Sigmoid colon (tissue), 7 donors: Measurements from ENCODE around the gene RASSF4. TPM values are rescaled to one million over a fixed set of nuclear protein-coding genes. Genes with fewer than 3 reads are reported as not detected.

ENCODE experiments used
- DNase-seq: peaks from one replicate; pipeline ENCODE4 v3.0.0-alpha.2; 2019
- H3K27ac ChIP-seq, 4 donors: fragments of 200-600 bp; sonication (generic); one replicate each; pipeline ENCODE4 v1.5.1; 2016 to 2019; ENCODE audit warnings: mild to moderate bottlenecking in 1 of 4
- H3K27me3 ChIP-seq, 3 donors: fragments of 200-600 bp; sonication (generic); one replicate each; pipeline ENCODE4 v1.5.1; 2019; ENCODE audit warnings: mild to moderate bottlenecking in 1 of 3
- H3K36me3 ChIP-seq, 4 donors: fragments of 200-600 bp; sonication (generic); one replicate each; pipeline ENCODE4 v1.5.1; 2016 to 2019
- H3K4me1 ChIP-seq, 4 donors: fragments of 200-600 bp; sonication (generic); one replicate each; pipeline ENCODE4 v1.5.1; 2017 to 2019
- H3K4me3 ChIP-seq, 4 donors: fragments of 200-600 bp; sonication (generic); one replicate each; pipeline ENCODE4 v1.5.1; 2017 to 2019; ENCODE audit warnings: mild to moderate bottlenecking in 2 of 4, moderate library complexity in 1 of 4
- H3K9me3 ChIP-seq, 4 donors: fragments of 200-600 bp in 3 of 4; sonication (generic) in 3 of 4; one replicate each; pipeline versions ENCODE4 v1.5.1 to v1.6.1; 2013 to 2019
- CTCF ChIP-seq, 4 experiments: fragments of 450-650 bp in 3 of 4; fragments of 200-600 bp in 1 of 4; IDR thresholded peaks; one replicate each; pipeline ENCODE4 v1.5.1; 2016 to 2019; ENCODE audit warnings: antibody characterized with exemption in 4 of 4, mild to moderate bottlenecking in 3 of 4, moderate library complexity in 2 of 4
- EP300 ChIP-seq, 4 donors: sonication (generic); formaldehyde crosslinking; IDR thresholded peaks; one replicate each; pipeline ENCODE4 v1.6.1; 2017; ENCODE audit warnings: antibody characterized with exemption in 4 of 4
- POLR2A ChIP-seq, 2 donors: fragments of 450-650 bp; IDR thresholded peaks; one replicate each; pipeline ENCODE4 v1.6.1; 2016; ENCODE audit warnings: antibody characterized with exemption in 2 of 2, mild to moderate bottlenecking in 2 of 2, moderate library complexity in 2 of 2
- POLR2AphosphoS5 ChIP-seq, 4 donors: sonication (generic); formaldehyde crosslinking; IDR thresholded peaks; one replicate each; pipeline ENCODE4 v1.6.1; 2017; ENCODE audit warnings: antibody characterized with exemption in 4 of 4
- WGBS, 2 donors: extraction: QIAGEN DNeasy Blood & Tissue Kit; methylation state at CpG; one replicate each; pipeline ENCODE4 v1.1.7; 2013; 5-methylcytosine and 5-hydroxymethylcytosine counted together
- intact Hi-C: fragments of 100-400 bp; cut with DNase I; formaldehyde crosslinking; loops from one replicate; pipeline ENCODE4 v1.15.1; 2023
- polyA plus RNA-seq, 3 donors: library from polyadenylated mRNA; stranded (reverse); fragments of 200-250 nt; gene quantifications; one replicate each; pipeline ENCODE4 v1.2.3, GENCODE V29; 2013
- total RNA-seq, 4 donors: library from RNA; depleted of rRNA; stranded (reverse); fragments of >200 nt; gene quantifications; one replicate each; pipeline ENCODE4 v1.1.0, GENCODE V29; 2016
- donor health status: healthy with polysubstance abuse.
- donor health status: Bipolar disorder and iron deficiency.
- donor health status: healthy.

RASSF4 gene
- total and polyA plus RNA-seq, 7 donors, result 7.8 to 61.7 (median 23.2) TPM

DNA sequence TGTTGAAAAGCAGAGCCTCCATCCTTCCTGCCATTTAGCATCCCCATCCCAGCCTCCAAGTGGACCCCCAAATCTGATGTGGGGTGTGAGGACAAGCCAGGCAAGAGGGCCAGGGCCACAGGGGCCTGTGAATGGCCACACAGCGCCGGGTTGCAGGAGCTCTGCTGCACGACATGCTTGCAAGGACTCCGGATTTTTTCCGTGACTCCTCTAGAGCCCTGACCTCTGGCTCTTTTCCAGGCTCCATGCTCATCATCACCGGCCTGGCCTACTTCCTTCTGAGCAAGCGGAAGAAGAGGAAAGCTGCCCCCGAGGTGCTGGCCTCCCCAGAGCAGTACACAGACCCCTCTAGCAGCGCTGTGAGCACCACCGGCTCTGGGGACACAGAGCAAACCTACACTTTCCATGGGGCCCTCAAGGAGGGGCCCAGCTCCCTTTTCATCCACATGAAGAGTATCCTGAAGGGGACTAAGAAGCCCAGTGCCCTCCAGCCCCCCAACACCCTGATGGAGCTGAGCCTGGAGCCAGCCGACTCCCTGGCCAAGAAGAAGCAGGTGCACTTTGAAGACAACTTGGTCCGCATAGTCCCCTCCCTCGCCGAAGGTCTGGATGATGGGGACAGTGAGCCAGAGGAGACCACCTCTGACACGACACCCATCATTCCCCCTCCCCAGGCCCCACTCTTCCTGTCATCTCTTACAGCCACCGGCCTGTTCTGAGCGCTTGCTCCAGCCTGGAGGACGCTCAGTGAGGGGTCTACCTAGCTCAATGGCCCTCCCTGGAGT, 25.0 kb upstream of the RASSF4 start:
- peak overlapping the region; percentile 34 to 75 (median 57) for H3K27ac ChIP-seq
- no peaks in the 10 kb centered on the region for H3K27me3 ChIP-seq
- TF ChIP-seq EP300 (IDR thresholded peaks at IDR 0.05) (no peak), POLR2A (IDR thresholded peaks at IDR 0.05) (no peak), CTCF (IDR thresholded peaks at IDR 0.05) (no peak), POLR2AphosphoS5 (IDR thresholded peaks at IDR 0.05) (no peak)
- WGBS, 2 donors, result 85 to 93% methylated on average over 18 of the region's 18 CpGs
- intact Hi-C loops, result loop anchor here (2.0 kb wide), 1 partner anchor 24 kb away; the partner anchor contains the start of gene RASSF4
- no peaks in the 10 kb centered on the region for H3K9me3 ChIP-seq
- no peak overlapping the region for H3K4me3 ChIP-seq
- H3K4me1 ChIP-seq, result peaks cover 0 to 38% (median 28%) of the 10 kb centered on the region in 4 donors
- DNase-seq, result peak; percentile 62
- H3K36me3 ChIP-seq, result no peaks in the 10 kb centered on the region

- peak overlapping the region; percentile 34 to 75 (median 57) for H3K27ac ChIP-seq
- peaks cover 0 to 38% (median 28%) of the 10 kb centered on the region in 4 donors for H3K4me1 ChIP-seq
- DNase-seq, result peak; percentile 79
- H3K27me3 ChIP-seq, result no peaks in the 10 kb centered on the region
- intact Hi-C loops, result loop anchor here (2.0 kb wide), 1 partner anchor 23 kb away; the partner anchor contains the start of gene RASSF4
- WGBS, 2 donors, result 65 to 75% methylated on average over 9 of the region's 9 CpGs
- no peak overlapping the region for H3K4me3 ChIP-seq
- H3K9me3 ChIP-seq, result no peaks in the 10 kb centered on the region
- H3K36me3 ChIP-seq, result no peaks in the 10 kb centered on the region
- TF ChIP-seq EP300 (IDR thresholded peaks at IDR 0.05), result peak in 2 of 4 donors; percentile 22 to 46
- TF ChIP-seq POLR2AphosphoS5 (IDR thresholded peaks at IDR 0.05), result peak in 3 of 4 donors; percentile 64 to 71 (median 69)
- no peak for TF ChIP-seq CTCF (IDR thresholded peaks at IDR 0.05)
- no peak for TF ChIP-seq POLR2A (IDR thresholded peaks at IDR 0.05)
Observed at GRCh38 chr10:44935201-44935965, 24.2 kb upstream of the RASSF4 start.

- no peak for DNase-seq
- H3K4me3 ChIP-seq, result no peak overlapping the region
- peak overlapping the region; percentile 34 to 75 (median 57) for H3K27ac ChIP-seq
- no peaks in the 10 kb centered on the region for H3K36me3 ChIP-seq
- no peaks in the 10 kb centered on the region for H3K27me3 ChIP-seq
- no peaks in the 10 kb centered on the region for H3K9me3 ChIP-seq
- 35 to 49% methylated on average over 3 of the region's 3 CpGs for WGBS, 2 donors
- H3K4me1 ChIP-seq, result peaks cover 0 to 38% (median 28%) of the 10 kb centered on the region in 4 donors
- intact Hi-C loops, result loop anchor here (2.0 kb wide), 1 partner anchor 23 kb away; the partner anchor contains the start of gene RASSF4
- no peak for TF ChIP-seq CTCF (IDR thresholded peaks at IDR 0.05)
- TF ChIP-seq EP300 (IDR thresholded peaks at IDR 0.05), result no peak
- no peak for TF ChIP-seq POLR2A (IDR thresholded peaks at IDR 0.05)
- TF ChIP-seq POLR2AphosphoS5 (IDR thresholded peaks at IDR 0.05), result no peak
Observed at GRCh38 chr10:44935966-44936295, 23.7 kb upstream of the RASSF4 start.

- 80 to 84% methylated on average over 7 of the region's 7 CpGs for WGBS, 2 donors
- intact Hi-C loops, result no loop called here
- Histone ChIP-seq H3K36me3 (no peaks in the 10 kb centered on the region), H3K4me3 (no peak overlapping the region), H3K27me3 (no peaks in the 10 kb centered on the region), H3K9me3 (no peaks in the 10 kb centered on the region), H3K4me1 (peaks cover 0 to 38% (median 28%) of the 10 kb centered on the region in 4 donors), H3K27ac (peak overlapping the region in 3 of 4 donors; percentile 49 to 75 (median 65))
- peak; percentile 30 for DNase-seq
- no peak for TF ChIP-seq CTCF (IDR thresholded peaks at IDR 0.05)
- no peak for TF ChIP-seq EP300 (IDR thresholded peaks at IDR 0.05)
- no peak for TF ChIP-seq POLR2AphosphoS5 (IDR thresholded peaks at IDR 0.05)
- no peak for TF ChIP-seq POLR2A (IDR thresholded peaks at IDR 0.05)
Observed at GRCh38 chr10:44936314-44936975, 23.2 kb upstream of the RASSF4 start.
